ENCODE data around the gene SRGAP3.

Gene SRGAP3

DNA sequence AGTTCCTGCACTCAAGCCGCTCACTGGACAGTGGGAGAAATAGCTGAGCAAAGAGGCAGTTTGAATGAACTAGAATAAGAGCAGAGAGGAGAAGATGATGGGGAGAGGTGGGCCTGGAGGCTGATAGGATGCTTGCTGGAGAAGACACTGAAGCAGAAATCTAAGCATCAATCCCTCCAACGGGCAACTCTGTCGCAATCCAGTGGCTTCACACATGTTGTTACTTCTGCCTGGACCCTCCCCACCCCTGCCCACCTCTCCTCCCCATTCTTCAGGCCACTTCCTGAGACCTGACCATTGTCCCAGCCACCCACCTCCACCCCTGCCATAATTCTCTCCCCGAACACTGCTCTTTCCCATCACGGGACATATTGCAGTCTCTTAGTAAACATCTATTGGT, 76.0 kb downstream of the SRGAP3 start:
- no peak for DNase-seq (ENCODE audit: low spot score)

DNA sequence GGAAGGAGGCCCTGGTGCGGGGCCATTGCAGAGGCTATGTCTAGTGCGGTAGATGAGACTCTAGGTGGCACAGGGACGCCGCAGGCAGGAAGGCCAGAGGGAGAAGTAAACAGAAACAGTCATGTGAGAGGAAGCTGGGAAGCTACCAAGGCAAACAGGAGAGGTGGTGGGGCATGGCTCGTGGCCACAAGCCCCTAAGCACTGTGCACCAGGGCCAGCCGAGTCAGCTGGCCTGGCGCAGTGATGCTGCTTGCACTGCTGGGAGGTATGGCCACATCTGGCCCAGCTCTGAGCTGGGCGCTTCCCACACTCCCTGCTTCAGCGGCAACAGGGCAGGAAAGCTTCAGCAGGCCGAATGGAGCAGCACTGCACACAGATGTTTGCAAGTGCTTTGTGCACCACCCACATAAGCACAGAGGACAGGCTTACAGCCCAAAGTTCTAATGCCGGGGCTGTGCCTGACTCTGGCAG, 76.6 kb downstream of the SRGAP3 start:
- DNase-seq (ENCODE audit: low spot score): no peak

GRCh38 chr3:9170851-9171160, 78.6 kb downstream of the SRGAP3 start:
- DNase-seq (ENCODE audit: low spot score): no peak

DNA sequence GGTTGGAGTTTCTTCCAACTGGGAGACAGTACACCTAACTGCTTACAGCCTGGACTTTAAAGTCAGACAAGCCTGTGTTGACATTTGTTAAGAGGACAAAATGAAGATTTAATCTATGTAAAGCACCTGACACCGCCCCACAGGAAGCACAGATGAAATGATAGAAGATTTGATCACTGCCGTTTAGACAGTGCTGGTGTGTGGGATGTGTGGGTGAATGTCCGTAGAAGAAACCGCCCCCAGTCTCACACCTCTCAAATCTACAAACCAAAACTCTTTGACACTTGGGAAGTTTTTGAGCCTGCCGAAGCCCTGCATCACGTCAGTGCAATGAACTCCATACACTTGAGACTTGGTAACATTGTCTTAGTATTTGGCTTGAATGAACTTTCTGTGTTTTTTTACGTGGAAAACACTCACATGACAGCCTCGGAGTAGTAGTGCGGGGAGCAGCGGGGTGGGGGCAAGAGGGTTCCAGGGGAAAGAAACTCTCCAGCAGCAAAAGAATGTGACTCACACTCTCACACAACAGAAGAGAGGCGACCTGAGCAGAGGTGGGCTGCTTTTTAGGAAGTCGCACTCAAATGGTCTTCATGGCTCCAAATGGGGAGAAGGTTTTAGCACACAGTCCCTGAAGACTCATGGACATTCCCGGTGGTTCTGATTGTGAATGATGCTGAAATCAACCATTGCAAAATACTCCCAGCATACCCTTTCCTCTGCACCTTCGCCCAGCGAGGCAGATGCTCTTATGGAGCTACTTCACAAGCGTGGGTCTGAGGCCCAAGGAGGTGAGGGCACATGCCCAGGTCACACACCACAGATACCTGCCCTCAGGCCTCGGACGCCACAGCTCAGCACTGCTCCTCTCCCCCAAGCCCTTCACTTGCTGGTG, 79.2 kb downstream of the SRGAP3 start:
- no peak for DNase-seq (ENCODE audit: low spot score)

DNA sequence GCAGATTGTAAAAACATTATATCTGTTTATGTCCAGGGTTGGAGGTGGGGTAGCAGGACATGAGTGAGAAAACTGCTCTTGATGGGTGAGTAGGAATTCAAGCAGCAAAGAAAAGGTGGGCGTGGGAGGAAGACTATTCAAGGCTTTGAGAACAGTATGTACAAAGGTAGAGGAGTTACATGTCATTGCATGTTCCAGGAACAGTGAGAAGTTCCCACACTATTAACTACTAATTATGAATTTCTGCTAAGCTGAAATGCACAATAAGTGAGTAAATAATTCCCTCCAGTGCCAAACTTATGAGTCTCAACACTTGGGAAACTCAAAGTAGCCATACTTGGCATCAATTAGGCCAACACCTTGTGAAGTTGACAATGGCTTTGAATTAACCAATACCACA, 80.1 kb downstream of the SRGAP3 start:
- no peak for DNase-seq (ENCODE audit: low spot score)

DNA sequence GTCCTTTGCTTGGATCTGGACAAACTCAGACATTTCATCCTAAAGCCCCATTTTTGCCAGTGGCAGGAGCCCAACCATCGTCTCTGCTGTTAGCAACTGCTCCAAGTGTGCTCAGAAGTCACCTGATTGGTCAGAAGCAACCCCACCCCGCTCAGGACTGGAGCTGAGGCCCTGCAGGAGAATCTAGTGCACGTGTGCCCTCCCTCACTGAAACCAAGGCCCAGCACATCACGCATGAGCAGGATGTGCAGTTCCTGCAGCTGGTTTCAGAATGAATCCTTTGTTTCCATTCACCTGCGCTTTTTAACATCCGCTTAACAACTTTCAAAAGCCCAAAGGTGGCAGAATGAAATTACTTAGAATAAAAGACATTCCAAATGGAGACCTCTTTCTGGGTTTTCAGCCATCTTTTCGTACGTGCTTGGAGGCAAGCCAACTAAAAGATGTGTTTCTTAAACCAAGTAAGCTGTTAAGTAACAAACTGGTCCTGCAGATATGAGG, 81.2 kb downstream of the SRGAP3 start:
- DNase-seq (ENCODE audit: low spot score): peak; percentile 45

- no peak for DNase-seq (ENCODE audit: low spot score)
Observed at GRCh38 chr3:9167222-9167621, 82.2 kb downstream of the SRGAP3 start.

DNA sequence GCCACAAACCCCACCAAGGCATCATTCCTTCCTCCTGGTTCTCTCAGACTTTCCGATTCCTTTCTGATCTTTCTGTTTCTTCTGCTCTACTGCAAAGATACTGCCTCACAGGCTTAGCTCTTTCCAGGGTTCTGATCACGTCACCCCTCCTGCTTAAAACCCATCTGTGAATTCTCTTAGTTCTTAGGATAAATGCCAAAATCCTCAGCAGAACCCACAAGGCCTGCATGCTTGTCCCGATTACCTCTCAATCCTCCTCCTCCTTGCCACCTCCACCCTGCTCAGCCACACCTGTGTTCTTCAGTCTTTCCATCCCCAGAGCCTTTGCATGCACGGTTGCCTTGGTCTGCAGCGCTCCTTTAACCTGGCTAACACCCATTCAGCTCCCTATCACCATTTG, 84.0 kb downstream of the SRGAP3 start:
- DNase-seq (ENCODE audit: low spot score): no peak

DNA sequence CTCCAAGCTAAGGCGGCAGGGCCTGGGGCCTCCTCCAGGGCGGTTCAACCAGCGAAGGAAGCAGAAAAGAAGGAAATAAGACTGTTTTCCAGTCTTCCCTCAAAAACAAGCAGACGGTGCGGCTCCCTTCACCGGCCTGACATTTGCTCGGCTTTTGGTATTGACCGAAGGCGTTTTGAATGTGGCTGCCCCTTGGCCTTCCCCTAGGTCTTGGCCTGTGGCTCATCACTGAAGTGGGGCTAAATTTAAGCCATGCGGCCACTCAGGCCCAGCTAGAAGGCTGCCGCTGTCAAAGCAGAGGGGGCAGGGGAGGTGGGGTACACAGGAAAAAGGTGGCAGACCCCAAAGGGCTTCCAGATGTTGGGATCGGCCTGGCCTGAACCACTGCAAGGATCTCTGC, 86.2 kb downstream of the SRGAP3 start:
- no peak for DNase-seq (ENCODE audit: low spot score)

DNA sequence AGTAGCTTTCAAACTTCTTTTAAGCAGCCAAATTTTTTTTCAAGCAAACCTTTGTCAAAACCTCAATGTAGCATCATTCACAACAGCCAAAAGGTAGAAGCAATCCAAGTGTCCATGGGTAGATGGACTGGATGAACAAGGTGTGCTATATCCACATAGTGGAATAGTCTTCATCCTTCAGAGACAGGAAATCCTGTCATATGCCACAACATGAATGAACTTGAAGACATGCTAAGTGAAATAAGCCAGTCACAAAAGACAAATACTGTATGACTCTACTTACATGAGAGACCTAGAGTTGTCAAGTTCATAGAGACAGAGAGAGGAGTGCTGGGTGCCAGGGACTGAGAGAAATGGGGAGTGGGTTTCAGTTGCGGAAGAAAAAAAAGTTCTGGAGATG, 87.6 kb downstream of the SRGAP3 start:
- no peak for DNase-seq (ENCODE audit: low spot score)

DNA sequence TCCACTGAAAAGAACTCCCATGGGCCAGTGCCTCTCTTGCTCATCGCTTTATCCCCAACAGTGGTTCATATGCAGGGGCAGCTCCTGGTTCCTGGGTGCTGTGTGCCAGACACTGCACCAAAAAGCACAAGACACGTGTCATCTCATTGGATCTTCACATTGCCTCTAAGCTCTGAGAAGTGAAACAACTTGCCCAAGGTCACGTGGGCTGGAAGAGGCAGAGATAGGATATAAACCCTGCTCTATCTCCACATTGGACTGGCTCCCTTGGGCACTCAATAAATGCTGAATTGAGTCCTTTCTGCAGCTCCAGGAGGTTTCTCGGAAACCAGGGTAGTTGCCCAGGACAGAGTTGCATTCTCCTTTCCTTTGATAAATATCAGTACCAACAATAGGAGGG, 88.1 kb downstream of the SRGAP3 start:
- DNase-seq (ENCODE audit: low spot score): no peak

DNA sequence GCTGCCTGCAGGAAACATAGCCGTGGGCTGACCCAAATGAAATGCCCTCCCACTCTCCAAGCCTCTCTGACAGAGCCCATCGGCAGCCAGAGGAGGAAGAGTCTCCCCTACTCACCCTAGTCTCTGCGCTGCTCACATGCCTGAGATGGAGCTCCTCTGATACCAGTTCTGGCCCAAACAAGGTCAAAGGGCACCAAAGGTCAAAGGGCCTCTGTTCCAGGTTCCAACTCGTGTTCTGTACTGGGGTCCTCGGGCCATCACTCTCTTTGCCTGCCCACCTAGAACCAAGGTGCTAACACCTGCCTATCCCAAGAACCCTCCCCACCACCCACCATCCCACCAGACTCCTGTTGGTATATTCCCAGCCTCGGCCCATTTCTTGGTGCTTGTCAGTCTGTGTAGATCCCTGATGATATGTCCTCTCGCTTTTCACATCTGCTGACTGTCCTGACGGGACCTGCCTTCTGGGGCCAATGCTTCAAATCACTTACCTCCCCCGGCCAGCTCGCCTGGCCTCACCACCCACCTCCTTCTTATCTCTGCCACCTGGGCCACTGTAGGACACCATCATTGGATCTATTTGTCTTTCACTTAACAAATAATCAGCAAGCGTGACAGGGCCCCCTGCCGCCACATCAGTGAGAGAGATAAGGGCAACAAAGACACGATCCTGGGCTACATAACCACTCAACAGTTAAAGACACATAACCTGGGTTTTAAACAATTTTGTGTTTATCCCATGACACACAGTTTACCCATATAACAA, 90.4 kb downstream of the SRGAP3 start:
- no peak for DNase-seq (ENCODE audit: low spot score)

- no peak for DNase-seq (ENCODE audit: low spot score)
Observed at GRCh38 chr3:9157651-9158362, 91.6 kb downstream of the SRGAP3 start.

DNA sequence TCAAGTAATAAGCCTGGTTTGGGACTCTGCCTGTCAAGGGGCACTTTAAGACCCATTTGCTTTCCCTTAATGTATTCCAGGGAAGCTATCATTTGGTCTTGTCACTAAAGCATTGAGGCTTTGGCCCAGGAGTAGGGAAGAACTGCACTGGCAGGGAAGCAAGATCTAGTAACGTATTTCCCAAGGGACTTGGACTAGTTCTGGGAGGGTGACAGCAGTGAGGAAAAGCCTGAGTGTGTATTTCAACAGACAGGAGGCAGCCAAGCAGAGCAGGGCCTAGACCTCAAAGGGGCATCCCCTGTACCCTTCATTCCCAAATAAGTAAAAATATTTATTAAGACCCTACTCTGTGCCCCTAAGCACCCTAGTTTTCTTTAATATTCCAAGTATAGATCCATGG, 92.8 kb downstream of the SRGAP3 start:
- DNase-seq (ENCODE audit: low spot score): no peak

DNA sequence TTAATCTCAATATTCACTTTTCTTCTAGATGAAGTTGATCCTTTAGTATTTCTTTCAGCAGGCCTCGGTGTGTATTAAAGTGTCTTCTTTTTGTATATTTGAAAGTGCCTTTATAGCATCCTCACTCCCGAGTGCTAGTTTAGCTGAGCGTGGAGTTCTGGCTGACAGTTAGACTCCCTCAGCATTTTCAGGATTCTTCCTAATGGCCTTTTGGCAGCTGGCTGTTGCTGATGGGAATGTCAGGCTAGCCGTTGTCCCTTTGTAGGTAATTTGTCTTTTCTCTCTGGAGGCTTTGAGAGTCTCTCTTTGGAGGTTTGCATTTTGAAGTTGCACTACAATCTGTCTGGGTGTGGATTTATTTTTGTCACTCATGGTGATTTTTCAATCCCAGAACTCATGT, 94.4 kb downstream of the SRGAP3 start:
- DNase-seq (ENCODE audit: low spot score): no peak

DNA sequence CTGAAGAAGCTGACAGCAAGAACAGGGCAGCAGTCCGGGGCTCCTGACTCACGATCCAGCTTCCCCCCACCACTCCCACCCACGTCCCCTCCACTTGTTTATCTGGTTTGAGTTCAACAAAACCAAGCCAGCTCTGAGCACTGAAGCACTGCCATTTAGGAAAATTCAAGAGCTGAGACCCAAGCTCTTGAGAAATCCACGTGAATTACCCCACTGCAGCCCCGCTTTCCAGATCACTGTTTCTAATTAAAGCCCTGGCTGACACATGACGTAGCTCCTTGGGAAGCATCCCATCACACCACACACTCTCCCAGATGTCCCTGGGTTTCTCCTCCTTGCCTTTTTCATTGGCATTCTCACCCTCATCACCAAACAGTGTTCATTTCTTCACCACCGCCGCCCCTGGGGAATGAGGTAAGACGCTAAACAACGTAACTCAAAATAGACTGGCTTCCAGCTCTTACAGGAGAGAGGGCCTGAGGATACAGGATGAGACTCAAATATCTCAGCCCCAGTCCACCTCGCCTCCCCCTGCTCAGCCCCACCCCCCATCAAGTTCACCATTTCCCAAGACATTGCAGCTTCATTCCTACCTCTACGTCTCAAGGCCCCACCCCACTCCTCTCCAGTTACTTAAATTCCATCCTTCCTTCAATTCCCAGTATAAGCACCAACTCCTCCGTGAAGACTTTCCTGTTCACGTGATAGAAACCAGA, 95.4 kb downstream of the SRGAP3 start:
- no peak for DNase-seq (ENCODE audit: low spot score)

GRCh38 chr3:9151240-9151639, 98.2 kb downstream of the SRGAP3 start:
- DNase-seq (ENCODE audit: low spot score): no peak

DNA sequence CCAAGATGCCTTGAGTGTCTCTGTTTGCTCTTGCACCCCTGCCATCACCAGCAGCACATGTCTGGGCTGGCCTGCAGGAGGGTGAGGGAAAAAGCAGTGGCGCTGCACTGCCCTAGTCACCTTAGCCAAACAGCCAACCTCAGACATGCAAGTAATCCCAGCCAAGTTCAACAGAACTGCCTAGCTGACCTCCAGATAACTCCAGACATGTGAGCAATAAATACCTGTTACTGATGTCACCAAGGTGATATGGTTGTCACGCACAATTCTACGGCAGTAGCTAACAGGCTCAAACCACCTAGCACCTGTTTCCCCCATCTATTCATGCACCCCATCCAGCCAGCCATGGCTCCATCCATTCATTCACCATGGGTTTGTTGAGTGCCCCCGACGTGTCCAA, 99.9 kb downstream of the SRGAP3 start:
- DNase-seq (ENCODE audit: low spot score): no peak

- DNase-seq (ENCODE audit: low spot score): no peak
Observed at GRCh38 chr3:9147896-9148266, 101.6 kb downstream of the SRGAP3 start.

GRCh38 chr3:9147215-9147895, 102.1 kb downstream of the SRGAP3 start:
- DNase-seq (ENCODE audit: low spot score): no peak

DNA sequence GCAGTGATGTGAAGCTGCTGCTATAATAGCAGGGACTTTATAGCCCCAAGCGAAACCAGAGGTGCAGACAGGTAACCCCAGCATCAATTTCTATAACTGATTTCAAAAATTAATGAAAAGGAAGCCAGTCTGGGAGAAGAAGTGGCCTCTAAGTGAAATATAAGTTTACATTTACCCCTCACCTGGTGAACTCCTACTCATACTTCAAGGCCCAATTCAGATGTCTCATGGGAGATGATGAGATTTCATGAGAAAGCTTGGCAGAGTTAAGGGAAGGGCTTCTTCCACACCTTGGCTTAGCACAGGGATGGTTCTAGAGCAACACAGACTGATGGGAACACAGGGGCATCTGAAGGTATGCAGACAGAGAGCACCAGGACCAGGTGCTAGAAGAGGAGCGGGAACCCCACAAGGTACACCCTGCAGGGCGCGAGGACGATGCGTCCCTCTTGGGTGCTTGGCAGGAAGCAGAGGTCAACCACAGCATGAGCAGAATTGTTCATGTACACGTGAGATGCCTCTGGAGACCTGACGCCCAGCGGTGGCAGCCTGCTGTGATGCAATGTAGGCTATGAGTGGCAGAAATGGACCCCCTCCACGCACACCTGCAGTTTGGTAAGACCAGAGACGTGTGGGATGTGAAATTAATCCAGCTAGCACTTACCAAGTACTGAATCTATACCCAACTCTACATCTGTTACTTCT, 102.9 kb downstream of the SRGAP3 start:
- no peak for DNase-seq (ENCODE audit: low spot score)
